HUES64 (cell line): ENCODE results near the gene C4orf36.

Experiments used
- H3K27ac ChIP-seq: 2 replicates; pipeline ENCODE4 v1.7.0; 2013; ENCODE audit warnings: low read depth, low read length, inconsistent platforms
- H3K27me3 ChIP-seq: 2 replicates; pipeline ENCODE4 v1.6.1; 2013; ENCODE audit warnings: mild to moderate bottlenecking, low read length; ENCODE audit not compliant: insufficient read depth
- H3K36me3 ChIP-seq: 2 replicates; pipeline ENCODE4 v1.6.1; 2013; ENCODE audit warnings: mild to moderate bottlenecking, low read length; ENCODE audit not compliant: insufficient read depth
- H3K4me1 ChIP-seq: 2 replicates; pipeline ENCODE4 v1.6.1; 2013; ENCODE audit warnings: mild to moderate bottlenecking, low read length, moderate library complexity; ENCODE audit not compliant: insufficient read depth
- H3K4me3 ChIP-seq: 2 replicates; pipeline ENCODE4 v1.5.1; 2013; ENCODE audit warnings: mild to moderate bottlenecking, low read length, moderate library complexity
- H3K9ac ChIP-seq: 2 replicates; pipeline ENCODE4 v1.6.1; 2013; ENCODE audit warnings: mild to moderate bottlenecking, low read depth, low read length
- H3K9me3 ChIP-seq: 2 replicates; pipeline ENCODE4 v1.6.1; 2013; ENCODE audit warnings: low read depth, low read length; ENCODE audit not compliant: insufficient read depth
- WGBS: fragments of 150-250, 120-280 bp; methylation state at CpG from one replicate; pipeline ENCODE4 v1.1.7; 2013; ENCODE audit warnings: missing lambda C conversion rate; 5-methylcytosine and 5-hydroxymethylcytosine counted together

The C4orf36 gene

GRCh38 chr4:86833615-86834014, 58.6 kb downstream of the C4orf36 start:
- H3K36me3 ChIP-seq, result no peaks in the 10 kb centered on the region
- no peaks in the 10 kb centered on the region for H3K4me1 ChIP-seq
- no peaks in the 10 kb centered on the region for H3K27me3 ChIP-seq
- H3K9ac ChIP-seq, result no peak overlapping the region
- 95% methylated on average over 1 of the region's 1 CpG for WGBS
- H3K4me3 ChIP-seq, result no peak overlapping the region
- H3K9me3 ChIP-seq, result no peaks in the 10 kb centered on the region
- H3K27ac ChIP-seq, result no peak overlapping the region

GRCh38 chr4:86831262-86832130, 60.7 kb downstream of the C4orf36 start:
- 90% methylated on average over 5 of the region's 5 CpGs for WGBS
- Histone ChIP-seq H3K36me3 (no peaks in the 10 kb centered on the region), H3K9me3 (no peaks in the 10 kb centered on the region), H3K27me3 (no peaks in the 10 kb centered on the region), H3K27ac (no peak overlapping the region), H3K4me3 (no peak overlapping the region), H3K4me1 (no peaks in the 10 kb centered on the region), H3K9ac (no peak overlapping the region)
